Measurements from ENCODE around the gene TNIK. TPM values are rescaled to one million over a fixed set of nuclear protein-coding genes. Genes with fewer than 3 reads are reported as not detected.

TNIK gene
- total and polyA plus RNA-seq, 2 experiments from 2014 or later, result 14.6 to 34.3 TPM

- TF ChIP-seq, protein P1, sequence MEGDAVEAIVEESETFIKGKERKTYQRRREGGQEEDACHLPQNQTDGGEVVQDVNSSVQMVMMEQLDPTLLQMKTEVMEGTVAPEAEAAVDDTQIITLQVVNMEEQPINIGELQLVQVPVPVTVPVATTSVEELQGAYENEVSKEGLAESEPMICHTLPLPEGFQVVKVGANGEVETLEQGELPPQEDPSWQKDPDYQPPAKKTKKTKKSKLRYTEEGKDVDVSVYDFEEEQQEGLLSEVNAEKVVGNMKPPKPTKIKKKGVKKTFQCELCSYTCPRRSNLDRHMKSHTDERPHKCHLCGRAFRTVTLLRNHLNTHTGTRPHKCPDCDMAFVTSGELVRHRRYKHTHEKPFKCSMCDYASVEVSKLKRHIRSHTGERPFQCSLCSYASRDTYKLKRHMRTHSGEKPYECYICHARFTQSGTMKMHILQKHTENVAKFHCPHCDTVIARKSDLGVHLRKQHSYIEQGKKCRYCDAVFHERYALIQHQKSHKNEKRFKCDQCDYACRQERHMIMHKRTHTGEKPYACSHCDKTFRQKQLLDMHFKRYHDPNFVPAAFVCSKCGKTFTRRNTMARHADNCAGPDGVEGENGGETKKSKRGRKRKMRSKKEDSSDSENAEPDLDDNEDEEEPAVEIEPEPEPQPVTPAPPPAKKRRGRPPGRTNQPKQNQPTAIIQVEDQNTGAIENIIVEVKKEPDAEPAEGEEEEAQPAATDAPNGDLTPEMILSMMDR (conservative IDR thresholded peaks at IDR 0.05; ENCODE audit: low read depth in 2 of 2), result no peak
- no peak for TF ChIP-seq ZNF114 (CRISPR knock-in tag; IDR thresholded peaks at IDR 0.05)
- TF ChIP-seq ZNF331 (CRISPR knock-in tag; IDR thresholded peaks at IDR 0.05; ENCODE audit: low read depth), result no peak
- no peak for TF ChIP-seq REST (IDR thresholded peaks at IDR 0.05; ENCODE audit: unreplicated experiment)
- TF ChIP-seq STAT1 (IDR thresholded peaks at IDR 0.05; ENCODE audit: unreplicated experiment), result no peak
- TF ChIP-seq POLR2AphosphoS5 (IDR thresholded peaks at IDR 0.05; ENCODE audit: low read depth), result no peak
- no peak for TF ChIP-seq ETS1 (IDR thresholded peaks at IDR 0.05)
Measured at GRCh38 chr3:171286580-171287249, 173.5 kb downstream of the TNIK start (continued).

- no peak overlapping the region for H2AFZ ChIP-seq
- H3K36me3 ChIP-seq (ENCODE audit: insufficient read depth), result no peaks in the 10 kb centered on the region
- no peaks in the 10 kb centered on the region for H3K36me3 Mint-ChIP-seq (ENCODE audit: low read depth)
- no peak overlapping the region for H3K4me3 ChIP-seq
- no peak overlapping the region for H3K27ac Mint-ChIP-seq
- no peaks in the 10 kb centered on the region for H3F3A ChIP-seq (replicated peaks; ENCODE audit: low read depth)
- H3K4me3 Mint-ChIP-seq, result no peak overlapping the region
- H3K4me1 Mint-ChIP-seq, result peaks cover 21% of the 10 kb centered on the region
- peaks cover 4% of the 10 kb centered on the region for H3K27me3 Mint-ChIP-seq (ENCODE audit: insufficient read depth, low read depth, poor library complexity)
- no peaks in the 10 kb centered on the region for H4K20me1 ChIP-seq (replicated peaks; ENCODE audit: insufficient read depth)
- no peaks in the 10 kb centered on the region for H3K27me3 ChIP-seq (ENCODE audit: insufficient read depth)
- no peak overlapping the region for H3K27ac ChIP-seq (ENCODE audit: low read depth)
- peaks cover 11% of the 10 kb centered on the region; the same call in 1 of the 2 replicates for H3K4me1 ChIP-seq (ENCODE audit: insufficient read depth)
- H3K9me2 ChIP-seq (ENCODE audit: insufficient read depth), result no peaks in the 10 kb centered on the region
- no peak for DNase-seq (ENCODE audit: low spot score)
- ATAC-seq, result no peak
- H3K4me2 ChIP-seq, result no peak overlapping the region
- peaks cover 8% of the 10 kb centered on the region for H3K79me2 ChIP-seq (replicated peaks; ENCODE audit: insufficient read depth)
- H3K9me3 Mint-ChIP-seq, result no peaks in the 10 kb centered on the region
- no peak for TF ChIP-seq CREB1 (CRISPR knock-in tag; IDR thresholded peaks at IDR 0.05; ENCODE audit: low read depth)
- TF ChIP-seq EZH2phosphoT487 (IDR thresholded peaks at IDR 0.05; ENCODE audit: unreplicated experiment), result no peak
- TF ChIP-seq ZNF114 (CRISPR knock-in tag; IDR thresholded peaks at IDR 0.05), result no peak
- no peak for TF ChIP-seq ZNF462 (CRISPR knock-in tag; IDR thresholded peaks at IDR 0.05)
- TF ChIP-seq JUNB (IDR thresholded peaks at IDR 0.05; ENCODE audit: unreplicated experiment), result no peak
Measured at GRCh38 chr3:171285287-171285686, 174.9 kb downstream of the TNIK start.
